Uterus (tissue), 2 donors: ENCODE measurements around the gene SCD5.

Source experiments
- POLR2A ChIP-seq, 2 donors: fragments of 450-650 bp; IDR thresholded peaks; one replicate each; pipeline ENCODE4 v1.6.1; 2016; ENCODE audit warnings: antibody characterized with exemption in 2 of 2, mild to moderate bottlenecking in 1 of 2, moderate library complexity in 1 of 2
- TF ChIP-seq, protein P1 (sequence below), 4 experiments: fragments of 200-600 bp in 2 of 4; fragments of 450-650 bp in 2 of 4; sonication (generic) in 2 of 4; IDR thresholded peaks; one replicate each; pipeline ENCODE4 v1.5.1; 2016 to 2019; ENCODE audit warnings: antibody characterized with exemption in 4 of 4, mild to moderate bottlenecking in 2 of 4, moderate library complexity in 1 of 4

- TF ChIP-seq, protein P1, sequence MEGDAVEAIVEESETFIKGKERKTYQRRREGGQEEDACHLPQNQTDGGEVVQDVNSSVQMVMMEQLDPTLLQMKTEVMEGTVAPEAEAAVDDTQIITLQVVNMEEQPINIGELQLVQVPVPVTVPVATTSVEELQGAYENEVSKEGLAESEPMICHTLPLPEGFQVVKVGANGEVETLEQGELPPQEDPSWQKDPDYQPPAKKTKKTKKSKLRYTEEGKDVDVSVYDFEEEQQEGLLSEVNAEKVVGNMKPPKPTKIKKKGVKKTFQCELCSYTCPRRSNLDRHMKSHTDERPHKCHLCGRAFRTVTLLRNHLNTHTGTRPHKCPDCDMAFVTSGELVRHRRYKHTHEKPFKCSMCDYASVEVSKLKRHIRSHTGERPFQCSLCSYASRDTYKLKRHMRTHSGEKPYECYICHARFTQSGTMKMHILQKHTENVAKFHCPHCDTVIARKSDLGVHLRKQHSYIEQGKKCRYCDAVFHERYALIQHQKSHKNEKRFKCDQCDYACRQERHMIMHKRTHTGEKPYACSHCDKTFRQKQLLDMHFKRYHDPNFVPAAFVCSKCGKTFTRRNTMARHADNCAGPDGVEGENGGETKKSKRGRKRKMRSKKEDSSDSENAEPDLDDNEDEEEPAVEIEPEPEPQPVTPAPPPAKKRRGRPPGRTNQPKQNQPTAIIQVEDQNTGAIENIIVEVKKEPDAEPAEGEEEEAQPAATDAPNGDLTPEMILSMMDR (IDR thresholded peaks at IDR 0.05) = no peak
- TF ChIP-seq POLR2A (IDR thresholded peaks at IDR 0.05) = no peak
Observed at GRCh38 chr4:82584931-82585330, 213.7 kb downstream of the SCD5 start.
